GM12891 (cell line): ENCODE results near the gene TRAM2.

Source experiments
- PAX5 ChIP-seq: IDR thresholded peaks from 2 replicates; pipeline ENCODE4 v1.6.1; 2011; ENCODE audit warnings: low read length, moderate library complexity, mild to moderate bottlenecking; ENCODE audit not compliant: insufficient read depth, severe bottlenecking
- POLR2A ChIP-seq: IDR thresholded peaks from 2 replicates; pipeline ENCODE4 v1.6.1; 2011; ENCODE audit warnings: low read depth, low read length, control low read depth
- POLR2AphosphoS5 ChIP-seq: IDR thresholded peaks from 2 replicates; pipeline ENCODE4 v1.6.1; 2011; ENCODE audit warnings: low read depth, low read length, control low read depth
- TAF1 ChIP-seq: IDR thresholded peaks from 2 replicates; pipeline ENCODE4 v1.6.1; 2011; ENCODE audit warnings: low read depth, low read length, control low read depth

- TF ChIP-seq POLR2AphosphoS5 (no peak), TAF1 (no peak), POLR2A (no peak), PAX5 (no peak)
Measured at GRCh38 chr6:52539607-52540006, 37.3 kb downstream of the TRAM2 start.
